Activated T-cell treated with anti-CD3 and anti-CD28 coated beads, Interleukin-2, amount 50 U/mL, for 48 hours (primary cell): ENCODE data around the gene CACNA1I.

ENCODE experiments used
- DNase-seq, 2 experiments: peaks; one replicate each; pipeline ENCODE4 v3.0.0-alpha.2; 2020

Gene CACNA1I

GRCh38 chr22:39535831-39536449 lies 34.6 kb upstream of the CACNA1I start:
- no peak for DNase-seq

DNA sequence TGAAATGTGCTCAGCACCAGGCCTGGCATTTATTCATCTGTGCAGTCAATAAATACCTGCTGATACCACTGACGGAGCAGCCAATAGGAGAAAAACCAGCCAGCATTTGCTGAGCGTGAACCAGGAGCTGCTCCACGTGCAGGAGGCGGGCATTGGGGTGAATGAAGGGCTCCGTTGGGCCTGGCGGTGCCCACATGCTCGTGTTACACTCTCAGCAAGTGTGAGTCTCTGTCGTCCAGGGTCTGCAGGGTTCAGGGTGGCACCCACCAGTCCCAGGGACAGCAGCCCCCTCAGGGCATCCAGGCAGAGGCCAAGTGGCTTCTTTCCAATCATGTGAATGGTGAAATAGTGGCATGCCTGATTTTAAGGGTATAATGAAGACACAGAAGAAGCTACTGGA lies 33.8 kb upstream of the CACNA1I start:
- DNase-seq = no peak

DNA sequence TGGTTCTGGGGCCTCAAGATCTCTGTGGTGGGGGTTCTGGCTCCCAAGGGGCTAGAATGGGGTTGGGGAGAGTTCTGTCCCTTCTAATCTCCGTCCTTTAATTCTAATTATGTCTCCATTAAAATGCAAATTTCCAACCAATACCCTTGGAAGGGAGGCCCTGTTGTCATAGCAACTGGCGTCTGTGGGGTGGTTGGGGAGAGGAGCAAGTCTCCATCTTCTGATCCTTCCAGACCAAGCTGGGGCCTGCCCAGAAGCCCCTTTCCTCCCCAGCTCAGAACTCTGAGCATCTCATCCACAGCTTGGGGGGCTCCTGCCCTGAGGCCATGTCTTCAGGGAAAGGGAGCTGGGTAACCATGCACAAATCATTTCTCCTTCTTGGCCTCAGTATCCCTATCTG lies 32.6 kb upstream of the CACNA1I start:
- DNase-seq = no peak

DNA sequence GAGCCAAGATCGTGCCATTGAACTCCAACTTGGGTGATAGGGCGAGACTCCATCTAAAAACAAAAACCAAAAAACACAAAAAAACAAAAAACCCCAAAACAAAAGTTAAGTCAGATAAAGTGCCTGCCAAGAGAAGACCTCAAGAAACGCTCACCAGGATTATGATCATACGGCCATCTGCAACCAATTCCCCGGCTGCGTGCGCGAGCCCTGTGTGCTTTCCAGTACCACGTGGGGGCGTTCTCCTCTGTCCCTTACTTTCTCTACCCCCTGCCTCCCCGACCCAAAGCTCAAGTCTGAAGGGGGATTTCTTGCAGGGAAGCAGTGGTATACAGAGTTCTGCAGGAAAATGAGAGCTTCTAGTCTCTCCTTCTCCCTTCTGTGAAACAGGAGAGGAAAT lies 27.5 kb upstream of the CACNA1I start:
- peak; percentile 42 to 50 for DNase-seq

DNA sequence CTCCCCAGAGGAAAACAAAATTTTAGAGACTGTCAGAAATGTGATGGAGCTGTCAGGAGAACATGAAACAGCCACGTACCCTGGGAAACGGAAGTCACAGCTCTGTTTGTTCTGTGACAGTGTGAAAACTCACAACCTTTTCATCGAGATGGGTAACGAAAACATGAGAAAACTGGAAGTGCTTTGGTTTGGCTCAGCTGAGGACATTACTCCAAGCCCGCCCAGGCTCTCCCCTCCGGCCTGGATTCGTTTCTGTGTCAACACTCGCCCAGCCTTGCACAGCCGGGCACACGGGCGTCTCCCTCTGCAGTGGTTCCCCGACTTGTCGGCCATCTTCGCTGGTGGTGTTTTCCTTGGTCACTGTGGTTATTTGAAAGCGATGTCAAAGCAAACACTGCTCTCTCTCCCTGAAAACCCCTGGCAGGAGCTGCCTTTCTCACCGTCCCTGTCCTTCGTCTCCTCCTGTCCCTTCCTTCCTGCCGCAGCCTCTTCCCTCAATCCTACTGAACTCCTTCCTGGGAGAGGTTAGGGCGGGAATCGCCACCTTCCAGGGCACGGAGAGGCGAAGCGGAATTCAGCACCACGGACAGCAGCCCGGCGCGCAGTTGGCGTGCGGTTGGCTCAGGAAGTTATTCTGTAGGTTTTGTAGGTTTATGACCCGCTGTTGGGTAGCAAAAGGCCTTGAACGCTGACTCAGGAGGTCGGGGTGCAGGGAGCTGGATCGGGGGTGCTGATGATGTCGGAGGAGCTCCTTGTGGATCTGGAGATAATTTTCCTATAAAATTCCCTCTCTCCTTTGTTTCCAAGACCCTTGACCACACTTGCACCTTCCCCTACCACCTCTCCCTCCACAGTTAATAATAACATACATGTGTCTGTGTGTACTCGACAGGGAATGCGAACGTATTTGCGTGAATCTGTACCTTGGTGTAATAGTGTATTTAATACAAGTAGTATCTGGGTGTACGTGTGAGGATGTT lies 24.9 kb upstream of the CACNA1I start:
- DNase-seq = peak; percentile 78

- DNase-seq = no peak
Observed at GRCh38 chr22:39546889-39547586, 23.5 kb upstream of the CACNA1I start.

GRCh38 chr22:39547587-39547947 lies 23.0 kb upstream of the CACNA1I start:
- no peak for DNase-seq

DNA sequence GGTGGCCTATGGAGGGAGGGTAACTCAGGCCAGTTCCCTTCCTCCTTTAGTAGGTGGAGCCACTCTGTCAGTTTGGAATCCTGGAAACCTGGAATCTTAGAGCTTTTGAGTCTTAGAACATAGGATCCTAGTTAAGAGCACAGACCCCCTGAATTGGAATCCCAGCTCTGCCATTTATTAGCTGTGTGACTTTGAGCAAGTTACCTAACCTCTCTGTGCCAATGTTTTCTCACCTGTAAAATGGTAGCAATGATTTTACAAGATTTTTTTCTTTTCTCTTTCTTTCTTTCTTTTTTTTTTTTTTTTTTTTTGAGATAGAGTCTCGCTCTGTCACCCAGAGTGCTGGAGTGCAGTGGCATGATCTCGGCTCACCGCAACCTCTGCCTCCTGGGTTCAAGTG lies 17.1 kb upstream of the CACNA1I start:
- no peak for DNase-seq

- DNase-seq = no peak
Observed at GRCh38 chr22:39554151-39554550, 16.4 kb upstream of the CACNA1I start.

DNA sequence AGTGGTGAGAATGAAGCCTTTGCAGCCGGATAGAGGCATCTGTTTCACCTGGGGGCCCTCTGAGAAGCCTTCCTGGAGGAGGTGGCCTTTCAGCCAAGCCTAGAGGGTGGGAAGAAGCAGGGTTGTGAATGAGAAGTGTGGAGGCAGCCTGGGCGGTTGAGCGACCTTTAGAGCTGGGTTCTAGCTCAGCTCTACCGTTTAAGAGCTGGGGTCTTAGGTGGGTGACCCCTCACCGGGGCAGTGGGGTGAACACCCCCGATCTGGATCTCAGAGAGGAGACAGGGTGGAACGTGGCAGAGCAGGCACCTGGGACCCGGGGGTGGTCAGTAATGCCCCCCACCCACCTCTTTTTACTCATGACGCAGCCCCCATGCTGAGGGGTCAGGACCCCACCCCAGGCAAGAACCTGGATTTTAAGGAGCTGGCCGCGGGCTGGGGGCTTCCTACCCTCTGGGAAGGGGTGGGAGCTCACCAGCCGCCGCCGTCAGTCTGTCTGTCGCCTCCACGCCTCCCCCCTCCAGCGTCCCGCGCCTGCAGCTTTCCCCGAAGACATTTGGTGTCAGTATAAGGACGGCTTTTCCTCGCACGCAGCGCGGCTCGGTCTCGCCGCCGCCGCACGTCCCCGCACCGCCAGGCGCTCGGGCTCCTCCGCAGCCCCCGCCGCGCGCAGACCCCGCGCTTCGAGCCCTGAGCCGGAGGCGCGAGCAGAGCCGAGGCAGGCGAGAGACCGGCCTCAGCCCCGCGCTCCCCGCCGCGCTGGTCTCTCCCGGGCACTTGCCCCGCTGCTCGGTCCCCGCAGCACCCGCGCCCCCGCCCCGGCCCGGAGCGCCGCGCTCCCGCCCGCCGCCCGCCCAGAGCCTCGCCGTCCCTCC lies 13.3 kb upstream of the CACNA1I start:
- peak; percentile 47 to 58 for DNase-seq

- no peak for DNase-seq
Observed at GRCh38 chr22:39558254-39558727, 12.3 kb upstream of the CACNA1I start.

DNA sequence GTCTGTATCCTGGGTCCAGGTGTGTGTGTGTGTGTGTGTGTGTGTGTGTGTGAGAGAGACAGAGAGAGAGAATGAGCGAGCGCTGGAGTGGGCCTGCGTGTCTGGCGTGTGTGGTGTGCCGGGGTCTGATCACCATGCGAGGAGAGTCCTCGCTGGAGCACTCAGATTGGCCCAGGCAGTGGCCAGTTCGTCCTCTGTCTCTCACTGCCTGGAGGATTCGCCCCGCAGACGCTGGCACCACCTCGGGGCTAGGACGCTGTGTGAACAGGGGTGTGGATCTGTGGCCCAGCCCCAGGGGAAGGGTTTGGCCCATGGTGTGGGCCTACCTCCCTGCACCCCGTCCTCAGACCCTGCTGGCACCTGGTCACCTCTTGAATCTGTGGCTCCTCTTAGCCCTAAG lies 11.6 kb upstream of the CACNA1I start:
- DNase-seq = no peak

DNA sequence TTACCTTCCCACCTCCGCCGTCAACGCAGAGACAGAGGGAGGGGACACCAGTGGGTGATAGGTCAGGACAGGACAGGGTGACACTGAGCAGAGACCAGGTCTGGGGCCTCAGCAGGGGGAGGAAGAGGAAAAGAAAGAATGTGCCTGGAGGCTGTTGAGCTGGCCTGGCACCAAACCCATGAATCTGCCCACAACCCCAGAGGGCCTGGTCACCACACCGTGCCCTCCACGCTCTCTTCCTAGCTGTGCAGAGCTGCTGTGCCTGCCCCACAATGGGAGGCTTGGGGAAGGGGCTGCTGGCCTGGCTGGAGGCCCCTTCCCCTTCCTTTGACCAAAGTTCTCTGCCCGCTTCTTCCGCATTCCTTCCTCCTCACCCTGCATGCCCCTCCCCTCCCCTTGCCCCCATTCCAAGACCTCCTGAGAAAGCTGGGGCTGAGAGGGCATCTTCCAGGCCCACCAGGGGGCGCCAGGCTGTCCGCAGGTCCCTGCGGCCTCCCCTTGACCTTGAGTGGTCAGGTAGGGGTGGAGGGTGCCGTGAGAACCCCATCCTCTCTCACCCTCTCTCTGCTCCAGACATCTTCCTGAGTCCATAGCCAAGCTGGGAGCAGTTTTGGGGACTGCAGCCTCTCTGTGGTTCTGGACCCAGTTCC lies 11.0 kb upstream of the CACNA1I start:
- no peak for DNase-seq

DNA sequence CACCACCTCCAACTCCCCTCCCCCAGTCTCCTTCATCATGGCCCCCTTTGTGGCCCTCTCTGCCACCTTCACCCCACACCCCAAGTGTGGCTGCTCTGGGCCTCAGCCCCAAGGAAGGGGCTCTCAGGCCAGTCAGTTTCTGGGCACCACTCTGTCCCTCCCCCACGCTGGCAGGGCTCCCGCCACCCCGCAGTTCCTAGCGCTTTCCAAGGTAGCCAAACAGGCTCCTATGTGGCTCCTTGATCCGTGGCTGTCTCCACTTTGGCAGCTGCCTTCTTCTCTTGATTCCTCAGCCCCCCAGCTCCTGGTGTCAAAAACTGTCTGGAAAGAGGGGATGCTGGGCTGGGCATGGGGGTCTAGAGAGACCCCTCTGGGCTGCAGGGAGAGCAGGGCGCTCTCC lies 10.4 kb upstream of the CACNA1I start:
- no peak for DNase-seq

GRCh38 chr22:39562839-39563489 lies 7.6 kb upstream of the CACNA1I start:
- no peak for DNase-seq

DNA sequence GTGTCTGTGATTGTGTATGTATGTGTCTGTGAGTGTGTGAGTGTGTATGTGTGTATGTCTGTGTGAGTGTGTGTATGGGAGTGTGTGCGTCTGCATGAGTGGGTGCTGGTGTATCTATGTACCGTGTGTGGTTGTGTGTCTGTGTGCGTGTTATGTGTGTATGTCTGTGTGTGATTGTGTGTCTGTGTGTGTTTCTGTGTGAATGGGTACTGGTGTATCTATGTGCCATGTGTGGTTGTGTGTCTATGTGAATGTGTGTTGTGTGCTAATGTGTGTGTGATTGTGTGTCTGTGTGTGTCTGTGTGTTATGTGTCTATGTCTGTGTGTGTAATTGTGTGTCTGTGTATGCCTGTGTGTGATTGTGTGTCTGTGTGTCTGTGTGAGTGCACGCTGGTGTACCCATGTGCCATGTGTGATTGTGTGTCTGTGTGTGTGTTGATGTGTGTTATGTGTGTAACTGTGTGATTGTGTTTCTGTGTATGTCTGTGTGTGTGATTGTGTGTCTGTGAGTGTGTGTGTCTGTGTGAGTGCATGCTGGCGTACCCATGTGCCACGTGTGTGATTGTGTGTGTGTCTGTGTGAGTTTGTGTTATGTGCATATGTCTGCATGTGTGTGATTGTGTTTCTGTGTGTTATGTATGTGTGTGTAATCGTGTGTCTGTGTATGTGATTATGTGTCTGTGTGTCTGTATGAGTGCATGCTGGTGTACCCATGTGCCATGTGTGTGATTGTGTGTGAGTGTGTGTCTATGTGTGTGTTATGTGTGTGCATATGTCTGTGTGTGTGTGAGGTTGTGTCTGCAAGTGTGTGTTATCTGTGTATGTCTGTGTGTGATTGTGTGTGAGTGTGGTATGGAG lies 6.8 kb upstream of the CACNA1I start:
- DNase-seq = no peak

DNA sequence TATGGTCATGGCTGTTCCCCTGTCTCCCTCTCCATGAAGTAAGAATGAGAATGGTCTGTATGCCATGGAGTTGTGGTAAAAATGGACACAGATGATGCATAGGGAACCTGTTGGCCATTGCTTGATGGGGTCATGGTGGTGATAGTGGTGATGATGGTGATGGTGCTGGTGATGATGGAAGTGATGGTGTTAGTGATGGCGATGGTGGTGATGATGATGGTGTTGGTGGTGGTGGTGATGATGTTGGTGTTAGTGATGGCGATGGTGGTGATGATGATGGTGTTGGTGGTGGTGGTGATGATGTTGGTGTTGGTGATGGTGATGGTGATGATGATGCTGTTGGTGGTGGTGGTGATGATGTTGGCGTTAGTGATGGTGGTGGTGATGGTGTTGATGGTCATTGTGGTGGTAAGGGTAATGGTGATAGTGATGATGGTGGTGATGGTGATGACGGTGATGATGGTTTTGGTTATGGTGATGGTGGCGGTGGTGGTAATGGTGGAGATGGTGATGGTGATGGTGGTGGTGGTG lies 5.1 kb upstream of the CACNA1I start:
- DNase-seq = no peak

- peak; percentile 39 to 51 for DNase-seq
Observed at GRCh38 chr22:39567135-39567946, 3.2 kb upstream of the CACNA1I start.

DNA sequence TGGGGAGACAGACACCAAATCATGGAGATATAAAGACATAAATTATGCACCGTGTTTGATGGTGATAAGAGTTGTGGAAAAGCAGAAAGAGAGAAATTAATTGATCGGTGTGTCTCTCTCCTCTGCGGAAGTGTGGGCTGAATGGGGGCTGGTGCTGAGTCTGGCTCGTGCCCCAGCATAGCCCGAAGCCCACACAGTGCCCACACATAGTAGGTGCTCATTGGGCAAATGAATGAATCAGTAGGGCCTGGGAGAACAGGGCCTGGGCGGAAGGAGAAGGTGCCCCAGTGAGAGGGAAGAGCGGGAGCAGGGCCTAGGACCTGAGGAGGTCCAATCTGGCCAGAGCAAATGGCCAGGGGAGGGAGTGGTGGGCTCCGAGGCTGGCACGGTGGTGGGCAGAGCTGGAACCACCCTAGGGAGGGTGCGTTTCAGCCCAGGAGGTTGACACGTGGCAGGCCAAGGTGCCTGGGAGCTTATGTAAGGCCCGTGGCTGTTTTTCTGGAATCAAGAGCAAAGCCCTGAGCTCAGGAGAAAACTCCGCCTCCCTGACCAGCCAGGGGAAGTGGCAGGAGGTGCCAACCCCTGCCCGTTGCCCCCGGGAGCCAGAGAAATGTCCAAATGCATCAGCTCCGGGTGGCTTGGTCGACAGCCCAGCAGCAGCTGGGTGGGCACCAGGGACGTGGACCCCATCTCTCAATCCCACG lies 2.1 kb upstream of the CACNA1I start:
- no peak for DNase-seq
